Subcutaneous adipose tissue (tissue), 4 donors: ENCODE measurements around the gene NT5C2. TPM values are rescaled to one million over a fixed set of nuclear protein-coding genes. Genes with fewer than 3 reads are reported as not detected.

Source experiments
- total RNA-seq, 4 donors: library from RNA; depleted of rRNA; stranded (reverse); fragments of >200 nt; gene quantifications; one replicate each; pipeline ENCODE4 v1.1.0, GENCODE V29; 2016
- TF ChIP-seq, protein P1 (sequence below): fragments of 450-650 bp; IDR thresholded peaks from one replicate; pipeline ENCODE4 v1.5.1; 2016; ENCODE audit warnings: low read depth, mild to moderate bottlenecking, control low read depth, antibody characterized with exemption, moderate library complexity

The NT5C2 gene
- total RNA-seq, 4 donors from 2014 or later = 62.1 to 262 (median 71.4) TPM

DNA sequence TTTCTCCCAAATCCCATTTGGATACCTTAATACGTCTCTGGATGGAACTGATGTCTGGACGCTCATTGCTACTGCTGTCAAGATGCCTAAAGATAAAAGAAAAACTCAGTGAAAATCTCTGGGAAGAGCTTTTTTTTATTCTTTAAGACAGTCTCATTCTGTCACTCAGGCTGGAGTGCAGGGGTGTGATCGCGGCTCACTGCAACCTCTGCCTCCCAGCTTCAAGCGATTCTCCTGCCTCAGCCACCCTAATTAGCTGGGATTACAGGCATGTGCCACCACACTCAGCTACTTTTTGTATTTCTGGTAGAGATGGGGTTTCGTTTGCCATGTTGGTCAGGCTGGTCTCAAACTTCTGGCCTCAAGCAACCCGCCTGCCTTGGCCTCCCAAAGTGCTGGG, 102.2 kb downstream of the NT5C2 start:
- TF ChIP-seq, protein P1, sequence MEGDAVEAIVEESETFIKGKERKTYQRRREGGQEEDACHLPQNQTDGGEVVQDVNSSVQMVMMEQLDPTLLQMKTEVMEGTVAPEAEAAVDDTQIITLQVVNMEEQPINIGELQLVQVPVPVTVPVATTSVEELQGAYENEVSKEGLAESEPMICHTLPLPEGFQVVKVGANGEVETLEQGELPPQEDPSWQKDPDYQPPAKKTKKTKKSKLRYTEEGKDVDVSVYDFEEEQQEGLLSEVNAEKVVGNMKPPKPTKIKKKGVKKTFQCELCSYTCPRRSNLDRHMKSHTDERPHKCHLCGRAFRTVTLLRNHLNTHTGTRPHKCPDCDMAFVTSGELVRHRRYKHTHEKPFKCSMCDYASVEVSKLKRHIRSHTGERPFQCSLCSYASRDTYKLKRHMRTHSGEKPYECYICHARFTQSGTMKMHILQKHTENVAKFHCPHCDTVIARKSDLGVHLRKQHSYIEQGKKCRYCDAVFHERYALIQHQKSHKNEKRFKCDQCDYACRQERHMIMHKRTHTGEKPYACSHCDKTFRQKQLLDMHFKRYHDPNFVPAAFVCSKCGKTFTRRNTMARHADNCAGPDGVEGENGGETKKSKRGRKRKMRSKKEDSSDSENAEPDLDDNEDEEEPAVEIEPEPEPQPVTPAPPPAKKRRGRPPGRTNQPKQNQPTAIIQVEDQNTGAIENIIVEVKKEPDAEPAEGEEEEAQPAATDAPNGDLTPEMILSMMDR = no peak

DNA sequence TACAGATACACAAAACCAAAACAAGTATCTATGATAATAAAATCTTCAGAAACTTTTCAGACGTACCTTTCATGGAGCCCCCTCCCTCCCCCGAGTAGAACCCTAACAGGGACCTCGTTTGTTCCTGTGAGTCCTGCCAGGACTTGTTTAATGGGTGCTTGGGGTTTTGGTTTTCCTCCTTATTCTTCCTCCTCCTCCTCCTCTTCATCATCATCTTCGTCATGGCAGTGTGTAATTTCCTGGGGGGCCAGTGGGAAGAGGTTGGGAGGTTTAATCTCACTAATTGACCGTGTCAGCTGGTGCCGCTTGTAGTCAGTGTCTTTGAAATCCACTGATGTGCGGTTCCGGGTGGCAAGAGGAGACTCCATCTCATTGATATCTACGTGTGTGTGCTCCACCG, 103.6 kb downstream of the NT5C2 start:
- TF ChIP-seq, protein P1 = no peak

DNA sequence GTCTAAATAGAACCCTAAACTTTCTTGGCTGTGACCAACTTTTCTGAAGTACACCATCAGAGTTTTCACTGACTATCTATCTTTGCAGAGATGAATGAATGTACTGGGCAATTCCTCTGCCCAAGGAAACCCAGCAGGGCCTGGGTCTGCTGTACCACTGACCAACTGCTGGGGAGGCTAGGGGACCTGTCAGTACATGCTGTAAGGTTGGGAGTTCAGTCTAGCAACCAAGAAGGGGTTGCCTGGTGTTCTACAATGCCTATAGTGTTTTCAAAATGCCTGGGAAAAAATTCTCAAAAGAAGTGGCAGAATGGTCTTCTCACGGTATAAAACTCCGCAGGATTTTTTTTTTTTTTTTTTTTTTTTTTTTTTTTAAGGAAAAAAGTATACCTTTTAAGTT, 106.3 kb downstream of the NT5C2 start:
- TF ChIP-seq, protein P1 = no peak

DNA sequence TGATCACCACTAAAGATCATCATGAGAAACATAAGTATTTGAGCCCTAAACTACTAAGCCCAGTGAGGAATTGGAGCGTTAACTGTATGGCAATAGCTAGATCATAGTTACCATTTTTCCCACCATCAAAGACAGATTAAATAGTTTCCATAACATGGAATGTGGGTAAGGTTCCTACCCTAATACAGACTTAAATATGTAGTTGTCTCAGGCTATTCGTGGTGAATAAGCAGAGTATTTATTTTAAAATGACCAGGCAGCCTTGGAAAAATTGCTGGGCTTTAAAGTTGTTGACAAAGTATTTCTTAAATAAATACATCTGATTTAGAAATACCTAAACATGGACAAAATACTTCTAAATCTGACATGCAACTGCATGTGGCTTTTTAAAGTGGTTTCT, 106.8 kb downstream of the NT5C2 start:
- TF ChIP-seq, protein P1 = no peak

DNA sequence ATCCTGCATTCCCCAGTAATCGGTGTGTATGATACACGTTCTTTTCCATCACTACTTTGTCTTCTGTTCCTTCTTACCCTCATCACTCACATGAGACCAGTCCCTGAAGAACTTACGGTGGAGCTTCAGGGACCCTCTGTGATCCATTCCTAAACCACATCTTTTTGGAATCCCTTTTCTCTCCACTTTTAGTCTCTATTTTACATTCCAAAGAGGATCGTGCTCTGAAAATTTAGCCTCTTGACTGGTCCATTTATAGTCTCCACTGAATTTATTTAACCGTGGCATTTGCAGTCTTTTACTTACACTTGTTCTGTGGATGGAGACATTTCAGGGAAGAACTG, 109.1 kb downstream of the NT5C2 start:
- TF ChIP-seq, protein P1 = no peak

DNA sequence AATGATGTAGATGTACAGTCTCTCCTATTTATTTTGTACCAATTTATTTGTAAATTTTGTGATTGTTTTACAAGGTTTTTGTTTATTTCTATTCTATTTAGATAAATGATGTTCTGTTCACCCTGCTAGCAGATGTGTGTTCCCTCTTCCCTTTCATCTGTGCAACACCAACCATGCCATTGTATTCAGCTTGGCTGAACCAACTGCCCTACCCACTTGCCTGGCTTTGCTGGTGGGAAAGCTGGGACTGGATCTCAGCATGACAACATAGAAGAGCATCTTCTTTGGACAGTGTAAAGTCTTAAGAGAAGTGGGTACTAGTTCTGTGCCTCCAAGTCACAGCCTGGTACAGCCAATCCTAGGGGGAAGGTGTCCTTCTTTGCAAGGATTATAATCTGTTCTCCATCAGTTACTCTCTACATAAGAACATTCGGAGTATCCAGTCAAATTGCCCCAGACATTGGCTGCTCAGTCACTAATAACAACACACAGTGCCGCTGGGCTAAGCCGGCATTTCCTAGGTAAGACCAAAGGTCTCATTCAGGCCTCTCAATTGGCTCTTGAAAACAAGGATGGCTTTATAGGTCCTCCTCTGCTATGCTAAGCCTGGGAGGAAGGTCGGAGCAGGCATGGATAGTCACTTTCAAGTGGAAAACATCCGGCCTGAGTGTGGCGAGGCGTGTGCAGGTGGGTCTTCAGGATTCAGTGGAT, 109.7 kb downstream of the NT5C2 start:
- TF ChIP-seq, protein P1 = no peak

DNA sequence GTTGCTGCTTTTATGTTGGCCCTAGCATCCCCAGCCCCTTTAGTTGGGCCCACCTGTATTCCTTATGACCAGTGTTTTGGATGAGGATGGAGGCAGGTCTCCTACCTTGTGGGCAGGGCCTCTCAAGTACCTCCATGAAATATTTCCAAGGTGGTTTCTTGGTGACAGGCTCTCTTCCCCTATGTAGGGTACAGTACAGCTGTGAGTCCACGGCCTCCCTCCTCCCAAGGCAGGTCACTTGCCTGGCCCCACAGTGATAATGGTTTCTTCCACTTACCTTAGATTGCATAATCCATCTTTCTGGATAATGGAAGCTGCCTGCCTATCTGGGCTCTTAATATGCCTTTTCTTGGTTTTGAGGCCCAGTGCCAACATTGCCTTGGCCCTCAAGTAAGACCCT, 110.4 kb downstream of the NT5C2 start:
- TF ChIP-seq, protein P1 = no peak
